Memory B cell (primary cell): Measurements from ENCODE around the gene DVL2.

Experiments
- ATAC-seq: fragments of 150-1000 bp; cut with Tn5 transposase; 2 replicates; pipeline ENCODE4 v1.10.0; 2021; ENCODE audit warnings: low read depth, mild to moderate bottlenecking, moderate library complexity
- DNase-seq, 2 donors: peaks; one replicate each; pipeline ENCODE4 v3.0.0; 2022; ENCODE audit warnings: low spot score in 2 of 2
- H3K27ac Mint-ChIP-seq: one replicate; pipeline ENCODE4 v1.8.0; 2022; ENCODE audit warnings: mild to moderate bottlenecking, moderate library complexity, mixed read lengths
- H3K27me3 Mint-ChIP-seq: one replicate; pipeline ENCODE4 v1.8.0; 2022; ENCODE audit warnings: mixed read lengths
- H3K36me3 Mint-ChIP-seq: one replicate; pipeline ENCODE4 v1.8.0; 2022; ENCODE audit warnings: mild to moderate bottlenecking, mixed read lengths
- H3K4me1 Mint-ChIP-seq: one replicate; pipeline ENCODE4 v1.8.0; 2022; ENCODE audit warnings: mixed read lengths
- H3K4me3 Mint-ChIP-seq: one replicate; pipeline ENCODE4 v1.8.0; 2022; ENCODE audit warnings: mild to moderate bottlenecking, moderate library complexity, mixed read lengths
- H3K9me3 Mint-ChIP-seq: one replicate; pipeline ENCODE4 v1.8.0; 2022; ENCODE audit warnings: mixed read lengths

DVL2 gene

DNA sequence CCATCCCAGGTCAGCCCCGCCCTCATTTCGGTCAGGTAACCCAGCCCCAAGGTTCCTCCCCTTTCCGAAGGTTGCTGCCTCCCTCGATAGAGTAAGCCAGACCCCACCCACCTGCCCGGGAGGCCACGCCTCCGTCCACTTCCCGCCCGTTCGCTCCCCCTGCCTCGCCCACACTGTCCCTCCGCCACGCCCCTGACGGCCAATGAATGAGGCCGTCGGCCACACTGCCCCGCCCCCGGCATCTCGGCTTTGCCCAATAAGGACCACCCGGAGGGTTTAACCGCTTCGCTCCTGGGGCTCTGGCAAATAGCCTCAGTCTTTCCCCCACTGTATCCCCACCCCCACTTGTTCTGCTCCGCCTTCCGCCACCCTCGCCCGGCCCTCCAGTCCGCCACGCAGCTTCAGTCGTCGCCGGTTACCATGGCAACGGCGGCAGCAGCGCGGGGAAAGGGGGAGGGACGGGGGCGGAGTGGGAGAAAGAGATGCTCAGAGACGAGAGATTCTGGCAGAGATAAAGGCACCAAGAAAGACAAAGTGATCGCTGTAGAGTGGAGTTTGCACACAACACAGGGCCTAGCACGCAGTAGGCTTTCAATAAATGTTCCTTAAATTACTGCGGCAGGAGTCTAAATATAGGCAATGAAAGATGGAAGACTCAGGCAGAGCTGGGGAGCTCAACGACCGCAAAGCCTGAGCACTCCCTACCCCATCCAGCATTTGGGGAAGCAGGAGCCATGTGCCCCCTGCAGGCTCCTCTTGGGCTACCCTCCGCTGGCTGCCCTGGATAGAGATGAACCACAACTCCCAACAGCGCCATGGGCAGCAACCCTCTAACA, 19.8 kb downstream of the DVL2 start:
- Mint-ChIP-seq H3K27me3 (peaks cover 9% of the 10 kb centered on the region), H3K4me1 (peaks cover 37% of the 10 kb centered on the region), H3K4me3 (peak overlapping the region; percentile 96), H3K27ac (peak overlapping the region; percentile 98), H3K36me3 (no peaks in the 10 kb centered on the region), H3K9me3 (no peaks in the 10 kb centered on the region)
- DNase-seq (peak; percentile 97 to 99), ATAC-seq (peak; percentile 80)

DNA sequence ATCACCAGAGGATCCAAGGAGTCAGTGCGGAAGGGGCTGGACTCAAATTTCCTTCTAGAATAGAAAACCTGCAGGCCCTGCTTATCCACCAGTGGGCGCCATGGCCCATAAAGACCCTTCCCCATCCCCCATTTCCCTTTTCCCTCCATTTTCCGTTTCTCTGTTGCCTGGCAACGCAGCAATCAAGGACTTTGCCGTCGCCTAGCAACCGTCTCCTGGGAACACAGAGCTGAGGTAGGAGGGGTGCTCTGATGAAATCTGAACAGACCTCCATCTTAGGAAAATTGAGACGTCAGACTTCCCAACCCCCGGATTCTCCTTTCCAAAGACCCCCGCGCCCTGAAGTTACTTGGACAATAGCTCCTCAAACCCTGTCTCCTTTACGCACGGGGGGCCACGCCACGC, 20.4 kb downstream of the DVL2 start:
- H3K4me3 Mint-ChIP-seq, result peak overlapping the region; percentile 96
- H3K4me1 Mint-ChIP-seq, result peaks cover 34% of the 10 kb centered on the region
- H3K36me3 Mint-ChIP-seq, result no peaks in the 10 kb centered on the region
- no peaks in the 10 kb centered on the region for H3K9me3 Mint-ChIP-seq
- DNase-seq (peak in 1 of 2 donors; percentile 75), ATAC-seq (peak; percentile 18)
- H3K27ac Mint-ChIP-seq, result peak overlapping the region; percentile 98
- peaks cover 9% of the 10 kb centered on the region for H3K27me3 Mint-ChIP-seq

DNA sequence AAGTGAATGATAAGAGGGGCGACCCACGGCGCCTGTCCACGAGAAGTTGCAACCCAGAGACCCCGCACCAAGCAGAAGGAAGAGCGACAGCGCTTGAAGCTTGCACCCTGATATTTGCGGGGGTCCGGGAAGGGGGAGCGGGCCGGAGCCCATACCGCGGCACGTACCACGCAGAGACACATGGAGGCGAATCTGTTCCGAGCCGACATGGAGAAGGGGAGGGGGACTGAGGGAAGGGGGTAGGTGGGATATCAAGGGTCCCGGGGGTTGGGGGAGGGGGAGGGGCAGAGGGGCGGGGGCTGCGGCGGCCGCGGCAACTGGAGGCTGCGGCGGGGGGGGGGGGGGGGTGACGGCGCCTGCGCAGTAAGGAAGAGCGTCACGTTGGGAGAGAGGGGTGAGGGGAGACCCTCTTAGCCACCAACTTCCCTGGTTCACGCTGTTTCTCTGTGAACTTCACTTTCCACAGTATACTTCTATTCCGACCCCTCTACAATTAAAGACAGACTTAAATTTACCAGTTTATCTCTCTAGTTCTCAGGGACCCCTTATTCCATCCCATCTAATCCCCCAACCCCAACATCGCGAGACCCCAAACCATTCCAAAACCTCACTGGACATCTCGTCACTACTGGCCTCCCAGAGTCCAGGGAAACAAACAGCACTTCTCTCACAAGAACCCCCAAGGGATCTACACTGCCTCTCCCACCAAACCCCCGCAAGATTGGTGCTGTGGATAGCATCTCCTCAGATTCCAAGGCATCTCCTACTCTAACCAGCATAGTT, 22.6 kb downstream of the DVL2 start:
- peaks cover 14% of the 10 kb centered on the region for H3K27me3 Mint-ChIP-seq
- peaks cover 39% of the 10 kb centered on the region for H3K4me1 Mint-ChIP-seq
- no peaks in the 10 kb centered on the region for H3K36me3 Mint-ChIP-seq
- DNase-seq, result no peak
- no peak overlapping the region for H3K4me3 Mint-ChIP-seq
- no peak overlapping the region for H3K27ac Mint-ChIP-seq
- no peak for ATAC-seq
- H3K9me3 Mint-ChIP-seq, result no peaks in the 10 kb centered on the region

GRCh38 chr17:7208754-7209460, 25.4 kb downstream of the DVL2 start:
- H3K27ac Mint-ChIP-seq, result peak overlapping the region; percentile 73
- H3K4me3 Mint-ChIP-seq, result no peak overlapping the region
- no peaks in the 10 kb centered on the region for H3K9me3 Mint-ChIP-seq

DNA sequence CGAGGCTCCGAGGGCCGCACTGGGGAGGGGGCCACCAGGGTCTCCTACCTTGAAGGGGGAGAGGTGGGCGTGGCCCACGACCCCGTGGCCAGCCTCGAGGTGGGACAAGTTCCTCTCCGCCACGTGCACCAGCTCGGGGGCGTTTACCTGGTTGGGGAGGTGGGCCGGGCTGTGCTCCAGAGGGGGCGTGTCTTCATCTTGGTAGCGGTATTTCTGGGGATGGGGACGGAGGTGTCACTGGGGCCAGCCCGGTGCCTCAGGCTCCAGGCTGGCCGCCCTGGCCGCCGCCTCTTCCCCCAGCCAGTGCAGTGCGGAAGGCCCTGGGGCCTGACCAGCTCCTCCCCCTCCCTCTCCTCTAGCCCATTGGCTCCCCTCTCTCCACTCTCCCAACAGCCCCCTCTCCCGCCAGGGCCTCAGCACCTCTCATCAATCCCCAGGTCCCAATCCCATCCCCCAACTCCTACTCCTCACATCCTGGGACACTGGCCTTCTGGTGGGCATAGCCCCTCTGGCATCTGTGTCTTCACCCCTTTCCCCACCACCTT, 26.2 kb downstream of the DVL2 start:
- Mint-ChIP-seq H3K4me1 (peaks cover 33% of the 10 kb centered on the region), H3K4me3 (no peak overlapping the region), H3K27me3 (peaks cover 8% of the 10 kb centered on the region), H3K36me3 (no peaks in the 10 kb centered on the region), H3K27ac (peak overlapping the region; percentile 73), H3K9me3 (no peaks in the 10 kb centered on the region)
- ATAC-seq, result no peak
- no peak for DNase-seq

More at GRCh38 chr17:7208754-7209460, 25.4 kb downstream of the DVL2 start:
- no peaks in the 10 kb centered on the region for H3K36me3 Mint-ChIP-seq
- no peak for DNase-seq
- no peak for ATAC-seq
- H3K27me3 Mint-ChIP-seq, result peaks cover 9% of the 10 kb centered on the region
- H3K4me1 Mint-ChIP-seq, result peaks cover 39% of the 10 kb centered on the region

DNA sequence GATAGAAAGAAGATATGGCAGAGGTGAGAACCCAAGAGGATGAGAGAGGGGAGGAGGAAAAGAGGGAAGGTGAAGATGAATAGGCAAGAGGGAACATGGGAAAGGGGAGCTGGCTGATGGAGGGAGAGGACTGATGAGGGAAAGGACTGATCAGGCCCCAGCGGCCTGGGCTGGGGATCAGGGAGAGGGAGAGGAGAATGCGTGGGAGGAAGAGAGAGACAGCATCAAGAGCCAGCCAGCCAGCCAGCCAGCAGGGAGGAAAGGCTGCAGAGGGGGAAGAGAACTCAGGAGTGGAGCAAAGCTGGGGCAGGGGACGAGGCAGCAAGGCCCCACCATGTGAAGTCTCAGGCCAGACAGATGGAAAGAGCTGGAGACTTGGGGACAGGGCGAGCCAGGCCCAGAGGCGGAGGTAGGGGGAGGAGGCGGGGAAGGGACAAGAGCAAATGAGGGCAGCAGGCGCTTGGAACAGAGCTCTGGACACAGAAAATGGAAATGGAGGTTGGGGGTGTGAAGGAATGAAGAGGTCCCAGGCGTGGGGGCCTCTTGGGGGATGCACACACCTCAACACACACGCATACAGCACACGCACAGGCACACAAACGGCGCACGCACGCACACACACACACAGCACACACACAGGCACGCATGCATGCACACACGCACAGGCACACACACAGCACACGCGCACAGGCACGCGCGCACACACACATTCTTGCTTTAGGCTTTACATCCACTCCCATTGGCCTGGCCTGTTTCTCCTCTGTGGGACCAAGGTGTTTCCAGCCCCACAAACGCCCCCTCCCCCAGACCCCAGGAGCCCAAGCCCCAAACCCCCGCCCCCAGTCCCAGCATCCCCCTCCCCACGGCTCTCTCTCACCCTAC, 27.0 kb downstream of the DVL2 start:
- H3K27me3 Mint-ChIP-seq, result peaks cover 8% of the 10 kb centered on the region
- no peaks in the 10 kb centered on the region for H3K9me3 Mint-ChIP-seq
- no peaks in the 10 kb centered on the region for H3K36me3 Mint-ChIP-seq
- no peak for DNase-seq
- ATAC-seq, result no peak
- peaks cover 33% of the 10 kb centered on the region for H3K4me1 Mint-ChIP-seq
- no peak overlapping the region for H3K4me3 Mint-ChIP-seq
- H3K27ac Mint-ChIP-seq, result peak overlapping the region; percentile 95

GRCh38 chr17:7205561-7205960, 28.8 kb downstream of the DVL2 start:
- Mint-ChIP-seq H3K27me3 (peaks cover 5% of the 10 kb centered on the region), H3K9me3 (no peaks in the 10 kb centered on the region), H3K4me3 (peak overlapping the region; percentile 76), H3K4me1 (peaks cover 33% of the 10 kb centered on the region), H3K36me3 (no peaks in the 10 kb centered on the region), H3K27ac (peak overlapping the region; percentile 95)
- no peak for DNase-seq
- no peak for ATAC-seq

DNA sequence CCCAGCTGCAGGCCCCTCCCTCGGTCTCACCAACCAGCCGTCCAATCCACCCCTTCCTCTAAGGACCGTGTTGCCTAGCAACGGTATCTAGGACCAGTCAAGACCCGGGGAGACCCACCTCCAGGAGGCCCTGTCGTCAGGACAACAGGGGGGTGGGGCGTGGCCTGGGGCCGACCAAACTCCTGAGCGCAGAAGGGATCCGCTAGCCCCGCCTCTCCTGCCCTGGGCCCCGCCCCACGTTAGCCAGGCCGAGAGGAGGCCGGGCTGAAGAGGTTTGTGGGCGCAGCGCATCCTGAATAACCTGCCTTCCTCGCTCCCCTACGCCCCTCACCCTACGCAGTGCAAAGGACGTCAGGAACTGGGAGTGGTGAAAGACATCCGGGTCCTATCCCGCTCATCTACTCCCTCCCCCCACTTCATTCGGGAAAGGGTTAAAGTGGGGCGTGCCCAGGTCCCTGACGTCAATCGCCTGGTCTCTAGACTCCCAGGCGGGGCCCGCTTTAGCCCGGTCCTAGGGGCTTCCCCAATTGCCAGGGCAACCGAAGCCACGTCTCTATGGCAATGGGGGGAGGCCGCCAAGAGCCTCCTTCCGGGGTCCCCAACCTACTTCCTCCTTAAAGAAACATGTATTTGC, 29.4 kb downstream of the DVL2 start:
- Mint-ChIP-seq H3K27ac (peak overlapping the region; percentile 95), H3K27me3 (peaks cover 5% of the 10 kb centered on the region), H3K9me3 (no peaks in the 10 kb centered on the region), H3K4me3 (peak overlapping the region; percentile 76), H3K36me3 (no peaks in the 10 kb centered on the region), H3K4me1 (peaks cover 33% of the 10 kb centered on the region)
- ATAC-seq (peak; percentile 82), DNase-seq (peak; percentile 95 to 96)

DNA sequence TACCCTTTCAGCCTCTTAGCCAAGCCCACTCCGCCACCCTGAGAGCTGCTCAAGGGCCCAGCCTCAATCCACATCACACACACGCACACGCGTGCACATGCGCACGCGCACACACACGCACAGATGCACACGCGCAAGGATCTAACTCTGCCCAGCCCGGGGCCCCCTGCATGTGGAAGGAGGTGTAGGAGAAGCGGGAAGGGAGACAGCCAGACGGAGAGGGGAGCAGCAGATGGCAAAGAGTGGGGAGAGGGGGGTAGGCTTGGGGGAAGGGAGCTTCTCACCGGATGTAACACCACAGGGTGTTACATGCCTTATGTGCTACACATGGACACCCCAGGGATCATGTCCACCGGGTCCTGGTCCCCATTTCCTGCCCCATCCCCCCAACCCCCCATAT, 30.0 kb downstream of the DVL2 start:
- peak overlapping the region; percentile 95 for H3K27ac Mint-ChIP-seq
- DNase-seq (no peak), ATAC-seq (no peak)
- H3K4me3 Mint-ChIP-seq, result peak overlapping the region; percentile 76
- H3K4me1 Mint-ChIP-seq, result peaks cover 33% of the 10 kb centered on the region
- H3K27me3 Mint-ChIP-seq, result peaks cover 5% of the 10 kb centered on the region
- no peaks in the 10 kb centered on the region for H3K36me3 Mint-ChIP-seq
- H3K9me3 Mint-ChIP-seq, result no peaks in the 10 kb centered on the region

DNA sequence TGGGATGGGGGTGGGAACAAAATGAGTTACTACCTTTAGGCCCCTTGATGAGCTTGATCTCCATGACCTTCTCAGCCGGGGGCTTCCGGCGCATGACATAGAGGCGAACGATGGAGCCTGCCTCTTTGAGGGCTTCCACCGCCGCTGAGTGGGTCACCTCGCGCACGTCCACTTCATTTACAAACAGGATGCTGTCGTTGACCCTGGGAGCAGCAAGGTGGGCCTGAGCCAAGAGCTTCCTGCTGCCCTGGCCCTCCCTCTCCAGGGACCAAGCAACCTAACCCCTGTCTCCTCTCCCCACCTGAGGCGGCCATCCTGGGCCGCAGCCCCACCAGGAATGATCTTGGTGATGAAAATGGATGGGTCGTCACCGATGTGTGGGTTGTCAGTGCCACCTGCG, 30.9 kb downstream of the DVL2 start:
- Mint-ChIP-seq H3K27ac (peak overlapping the region; percentile 95), H3K36me3 (no peaks in the 10 kb centered on the region), H3K27me3 (peaks cover 2% of the 10 kb centered on the region), H3K4me1 (peaks cover 31% of the 10 kb centered on the region), H3K9me3 (no peaks in the 10 kb centered on the region), H3K4me3 (peak overlapping the region; percentile 70)
- ATAC-seq (no peak), DNase-seq (no peak)

DNA sequence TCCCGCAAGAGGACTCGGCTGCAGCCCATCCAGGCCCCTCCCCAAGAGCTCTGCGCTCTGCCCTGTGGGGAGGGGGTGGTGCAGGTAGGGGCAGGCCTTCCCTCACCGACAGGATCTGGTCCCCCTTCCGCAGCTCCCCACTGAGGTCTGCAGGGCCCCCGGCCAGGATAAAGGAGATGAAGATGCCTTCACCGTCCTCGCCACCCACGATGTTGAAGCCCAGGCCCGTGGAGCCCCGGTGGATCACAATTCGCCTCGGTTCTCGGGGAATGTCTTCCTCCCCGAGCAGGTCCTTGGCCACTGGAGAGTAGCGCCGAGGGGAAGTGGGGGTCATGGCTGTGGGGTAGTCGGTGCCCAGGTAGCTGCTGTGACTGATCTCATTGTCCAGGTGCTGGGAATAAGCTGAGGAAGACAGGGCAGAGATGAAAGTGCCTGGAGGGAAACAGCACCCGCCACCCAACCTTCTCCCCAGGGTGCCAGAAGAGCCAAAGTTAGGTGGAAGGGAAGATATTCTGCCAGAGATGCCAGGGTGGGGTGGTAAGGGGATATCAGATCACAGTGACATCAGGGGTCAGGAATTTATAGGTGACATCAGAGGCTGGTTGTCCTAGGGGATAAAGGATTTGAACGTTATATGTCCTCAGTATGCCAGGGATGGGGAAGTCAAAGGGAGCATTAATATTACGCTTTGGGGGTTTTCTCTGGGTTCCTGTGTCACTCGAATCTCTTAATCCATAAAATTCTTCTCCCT, 37.5 kb downstream of the DVL2 start:
- H3K36me3 Mint-ChIP-seq, result peaks cover 5% of the 10 kb centered on the region
- H3K27me3 Mint-ChIP-seq, result peaks cover 4% of the 10 kb centered on the region
- no peaks in the 10 kb centered on the region for H3K9me3 Mint-ChIP-seq
- H3K27ac Mint-ChIP-seq, result no peak overlapping the region
- DNase-seq (no peak), ATAC-seq (no peak)
- H3K4me3 Mint-ChIP-seq, result no peak overlapping the region
- no peaks in the 10 kb centered on the region for H3K4me1 Mint-ChIP-seq

GRCh38 chr17:7195971-7196370, 38.3 kb downstream of the DVL2 start:
- H3K4me1 Mint-ChIP-seq, result no peaks in the 10 kb centered on the region
- H3K27me3 Mint-ChIP-seq, result peaks cover 4% of the 10 kb centered on the region
- no peak for ATAC-seq

More at GRCh38 chr17:7195971-7196370, 38.3 kb downstream of the DVL2 start:
- no peak overlapping the region for H3K4me3 Mint-ChIP-seq
- no peak for DNase-seq
- H3K27ac Mint-ChIP-seq, result no peak overlapping the region
- H3K36me3 Mint-ChIP-seq, result peaks cover 5% of the 10 kb centered on the region
- no peaks in the 10 kb centered on the region for H3K9me3 Mint-ChIP-seq
